ENCODE results near the gene SERTAD1.

DNA sequence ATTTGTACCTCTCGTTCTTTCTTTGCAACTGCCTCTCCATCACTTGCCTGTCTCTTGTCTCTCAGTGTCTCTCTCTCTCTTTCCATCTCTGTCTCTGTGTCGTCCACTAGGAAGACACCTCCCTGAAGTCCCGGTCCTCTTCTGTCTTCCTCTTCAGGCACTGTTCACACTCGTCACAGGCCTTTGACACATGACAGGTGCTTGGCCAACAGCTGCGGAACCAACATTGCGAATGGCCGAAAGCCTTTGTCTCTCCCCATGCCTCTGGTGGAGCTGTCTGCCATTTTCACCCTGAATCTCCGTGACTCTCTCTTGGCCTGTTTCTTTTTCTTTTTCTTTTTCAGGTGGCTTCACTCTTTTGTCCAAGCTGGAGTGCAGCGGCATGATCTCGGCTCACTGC lies 38.6 kb downstream of the SERTAD1 start:
- TF ChIP-seq EZH2 (IDR thresholded peaks at IDR 0.05) (no peak), POLR2AphosphoS5 (IDR thresholded peaks at IDR 0.05; ENCODE audit: borderline replicate concordance, low read depth, low read length) (no peak)

Measured in SK-N-MC (cell line).